ENCODE data around the gene LMO3. TPM values are rescaled to one million over a fixed set of nuclear protein-coding genes. Genes with fewer than 3 reads are reported as not detected.

Gene LMO3
- total RNA-seq, 1 experiment from 2014 or later, result 0.34 TPM

- CTCF ChIA-PET, result no interaction called here
- DNase-seq (ENCODE audit: low read depth, low spot score) (no peak), ATAC-seq (no peak)
- RAD21 ChIA-PET (ENCODE audit: low non-redundant PET in 1 of 2, low total read pairs in 2 of 2, uncharacterized antibody in 2 of 2, unreplicated experiment in 2 of 2), result no interaction called here
- no peaks in the 10 kb centered on the region for H3K79me2 ChIP-seq (ENCODE audit: insufficient read depth, low read length)
- no peaks in the 10 kb centered on the region for H3K9me2 ChIP-seq (ENCODE audit: insufficient read depth)
- no peaks in the 10 kb centered on the region for H4K20me1 ChIP-seq (ENCODE audit: insufficient read depth)
- no peaks in the 10 kb centered on the region for H3K36me3 ChIP-seq (ENCODE audit: control insufficient read depth in 1 of 2, insufficient read depth in 2 of 2, low read length in 2 of 2)
- no peak overlapping the region for H3K4me3 ChIP-seq (replicated peaks in 1 of 2; ENCODE audit: low read depth in 1 of 2, low read length in 2 of 2)
- no peak overlapping the region for H3K27ac ChIP-seq (ENCODE audit: low read depth, low read length)
- H3K9ac ChIP-seq (ENCODE audit: low read length), result no peak overlapping the region
- no TSS peak for BruUV-seq (replicated peaks)
- intact Hi-C loops (cut with micrococcal nuclease), result no loop called here
- POLR2A ChIA-PET, result no interaction called here
- TF ChIP-seq EGR1 (IDR thresholded peaks at IDR 0.05; ENCODE audit: low read depth), result no peak
- TF ChIP-seq EZH2phosphoT487 (IDR thresholded peaks at IDR 0.05; ENCODE audit: borderline replicate concordance), result no peak
- TF ChIP-seq EZH2 (IDR thresholded peaks at IDR 0.05), result no peak
- no peak for TF ChIP-seq ELF1 (IDR thresholded peaks at IDR 0.05; ENCODE audit: borderline replicate concordance, low read depth)
- no peak for TF ChIP-seq SRF (IDR thresholded peaks at IDR 0.05; ENCODE audit: low read depth)
- no peak for TF ChIP-seq POLR2A (IDR thresholded peaks at IDR 0.05; ENCODE audit: borderline replicate concordance, extremely low read depth, insufficient read depth, insufficient read length)
- no peak for TF ChIP-seq POLR2AphosphoS5 (IDR thresholded peaks at IDR 0.05; ENCODE audit: low read depth, low read length)
- no peak for TF ChIP-seq RAD21 (IDR thresholded peaks at IDR 0.05; ENCODE audit: low read depth)
- no peak for TF ChIP-seq ZFX (IDR thresholded peaks at IDR 0.05)
- no peak for TF ChIP-seq REST (IDR thresholded peaks at IDR 0.05; ENCODE audit: low read depth)
- no peak for TF ChIP-seq YY1 (IDR thresholded peaks at IDR 0.05; ENCODE audit: extremely low read depth, insufficient replicate concordance, low read depth, low read length)
- H3K27me3 ChIP-seq (ENCODE audit: insufficient read depth, low read length), result no peaks in the 10 kb centered on the region
- H3K4me1 ChIP-seq (ENCODE audit: control insufficient read depth in 1 of 2, insufficient read depth in 2 of 2, low read length in 2 of 2), result no peaks in the 10 kb centered on the region
- H3K4me2 ChIP-seq (ENCODE audit: low read length), result no peak overlapping the region
- no peaks in the 10 kb centered on the region for H3K9me3 ChIP-seq (ENCODE audit: control insufficient read depth in 1 of 2, insufficient read depth in 1 of 2, low read depth in 1 of 2, low read length in 2 of 2)
- H2AFZ ChIP-seq (ENCODE audit: low read depth, low read length, poor library complexity, severe bottlenecking), result no peak overlapping the region
These were observed 6.9 kb downstream of the LMO3 start for GRCh38 chr12:16599081-16599480.
